ENCODE measurements around the gene SLC25A12. TPM values are rescaled to one million over a fixed set of nuclear protein-coding genes. Genes with fewer than 3 reads are reported as not detected.

The SLC25A12 gene
- total and polyA plus RNA-seq, 9 of the 15 experiments (the other 6 are each of a cell fraction or from before 2014, with no cell fraction given): 13.5 to 36.5 (median 21.7) TPM

DNA sequence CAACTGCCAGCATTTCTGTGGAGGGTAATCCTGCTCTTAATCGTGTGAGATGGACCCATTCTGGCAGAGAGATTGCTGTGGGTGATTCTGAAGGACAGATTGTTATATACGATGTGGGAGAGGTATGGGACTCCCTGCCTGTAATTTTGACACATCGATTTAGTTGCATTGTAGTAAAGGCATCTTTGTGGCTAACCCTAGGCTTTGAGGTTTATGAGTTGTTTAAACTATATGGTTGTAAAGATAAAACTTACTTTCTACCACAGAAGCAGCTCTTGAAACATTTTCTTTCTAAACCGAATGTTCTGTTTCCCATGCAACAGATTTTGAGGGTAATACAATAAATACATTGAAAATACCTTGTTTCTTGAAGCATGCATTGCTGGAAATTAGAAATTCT, 148.2 kb downstream of the SLC25A12 start:
- Histone ChIP-seq H3K27me3 (ENCODE audit: control insufficient read depth in 2 of 2, insufficient read depth in 2 of 2, low read length in 2 of 2) (no peaks in the 10 kb centered on the region), H3K4me3 (no peak overlapping the region), H3K9ac (ENCODE audit: insufficient read depth in 1 of 2, low read depth in 2 of 2, low read length in 2 of 2) (no peak overlapping the region), H3K9me1 (ENCODE audit: control insufficient read depth, insufficient read depth, low read length) (no peaks in the 10 kb centered on the region), H3K4me1 (replicated peaks in 1 of 2; ENCODE audit: control insufficient read depth in 2 of 2, insufficient read depth in 2 of 2, low read length in 2 of 2) (no peaks in the 10 kb centered on the region), H3K27ac (ENCODE audit: extremely low read depth, low read depth, low read length) (no peak overlapping the region), H3K4me2 (ENCODE audit: insufficient read depth, low read length) (no peak overlapping the region), H4K20me1 (replicated peaks; ENCODE audit: control insufficient read depth, insufficient read depth, low read length) (no peaks in the 10 kb centered on the region), H2AFZ (ENCODE audit: low read depth, low read length) (no peak overlapping the region), H3K79me2 (ENCODE audit: control insufficient read depth, insufficient read depth, low read length) (no peaks in the 10 kb centered on the region), H3K36me3 (ENCODE audit: control insufficient read depth, insufficient read depth, low read length) (peaks cover 77% of the 10 kb centered on the region), H3K9me3 (replicated peaks; ENCODE audit: control insufficient read depth, insufficient read depth, low read depth, low read length) (no peaks in the 10 kb centered on the region)
- BruUV-seq (replicated peaks): no TSS peak
- FAIRE-seq: no peak
- ChIA-PET POLR2A (no interaction called here), CTCF (ENCODE audit: low intra/inter-chr PET ratio) (interaction anchor here (0.5 kb wide), 1 partner anchor 57 kb away, joined by 3 read pairs; no protein-coding TSS in a partner anchor)
- no peak for DNase-seq (ENCODE audit: extremely low read depth in 1 of 4, low spot score in 3 of 4)
- in situ Hi-C loops (cut with MboI): no loop called here
- intact Hi-C loops (cut with micrococcal nuclease): no loop called here
- no peak for ATAC-seq
- 84% methylated on average over 4 of the region's 4 CpGs for WGBS (ENCODE audit: insufficient coverage, low coverage, missing lambda C conversion rate)
- no peak for TF ChIP-seq MYBL2 (IDR thresholded peaks at IDR 0.05; ENCODE audit: low read depth)
- no peak for TF ChIP-seq MYBL2 (CRISPR knock-in tag; IDR thresholded peaks at IDR 0.05; ENCODE audit: borderline replicate concordance)
- TF ChIP-seq HDAC2 (IDR thresholded peaks at IDR 0.05): no peak
- no peak for TF ChIP-seq CBX1 (IDR thresholded peaks at IDR 0.05; ENCODE audit: low read depth)
- TF ChIP-seq ARID2 (IDR thresholded peaks at IDR 0.05): no peak
- TF ChIP-seq ZBTB17 (CRISPR knock-in tag; IDR thresholded peaks at IDR 0.05): no peak
- TF ChIP-seq SMAD4 (CRISPR knock-in tag; conservative IDR thresholded peaks at IDR 0.05): no peak
- TF ChIP-seq ATF1 (CRISPR knock-in tag; IDR thresholded peaks at IDR 0.05): no peak
- no peak for TF ChIP-seq ATF1 (tag; IDR thresholded peaks at IDR 0.05)
- no peak for TF ChIP-seq WHSC1 (IDR thresholded peaks at IDR 0.05; ENCODE audit: low read length)
- no peak for TF ChIP-seq ASH1L (IDR thresholded peaks at IDR 0.05; ENCODE audit: borderline replicate concordance, low read depth, partially characterized antibody)
- no peak for TF ChIP-seq DIDO1 (tag; IDR thresholded peaks at IDR 0.05; ENCODE audit: low read depth)
- TF ChIP-seq TCF7 (IDR thresholded peaks at IDR 0.05; ENCODE audit: borderline replicate concordance): no peak
- TF ChIP-seq KAT2B (IDR thresholded peaks at IDR 0.05; ENCODE audit: low read depth, low read length): no peak
- no peak for TF ChIP-seq MTA1 (IDR thresholded peaks at IDR 0.05; ENCODE audit: borderline replicate concordance)
- no peak for TF ChIP-seq KLF10 (CRISPR knock-in tag; IDR thresholded peaks at IDR 0.05)
- TF ChIP-seq, protein P1, sequence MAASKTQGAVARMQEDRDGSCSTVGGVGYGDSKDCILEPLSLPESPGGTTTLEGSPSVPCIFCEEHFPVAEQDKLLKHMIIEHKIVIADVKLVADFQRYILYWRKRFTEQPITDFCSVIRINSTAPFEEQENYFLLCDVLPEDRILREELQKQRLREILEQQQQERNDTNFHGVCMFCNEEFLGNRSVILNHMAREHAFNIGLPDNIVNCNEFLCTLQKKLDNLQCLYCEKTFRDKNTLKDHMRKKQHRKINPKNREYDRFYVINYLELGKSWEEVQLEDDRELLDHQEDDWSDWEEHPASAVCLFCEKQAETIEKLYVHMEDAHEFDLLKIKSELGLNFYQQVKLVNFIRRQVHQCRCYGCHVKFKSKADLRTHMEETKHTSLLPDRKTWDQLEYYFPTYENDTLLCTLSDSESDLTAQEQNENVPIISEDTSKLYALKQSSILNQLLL (CRISPR knock-in tag; IDR thresholded peaks at IDR 0.05; ENCODE audit: borderline replicate concordance): no peak
- no peak for TF ChIP-seq HNRNPLL (IDR thresholded peaks at IDR 0.05; ENCODE audit: low read depth, low read length, poor library complexity, severe bottlenecking)
- TF ChIP-seq, protein P2, sequence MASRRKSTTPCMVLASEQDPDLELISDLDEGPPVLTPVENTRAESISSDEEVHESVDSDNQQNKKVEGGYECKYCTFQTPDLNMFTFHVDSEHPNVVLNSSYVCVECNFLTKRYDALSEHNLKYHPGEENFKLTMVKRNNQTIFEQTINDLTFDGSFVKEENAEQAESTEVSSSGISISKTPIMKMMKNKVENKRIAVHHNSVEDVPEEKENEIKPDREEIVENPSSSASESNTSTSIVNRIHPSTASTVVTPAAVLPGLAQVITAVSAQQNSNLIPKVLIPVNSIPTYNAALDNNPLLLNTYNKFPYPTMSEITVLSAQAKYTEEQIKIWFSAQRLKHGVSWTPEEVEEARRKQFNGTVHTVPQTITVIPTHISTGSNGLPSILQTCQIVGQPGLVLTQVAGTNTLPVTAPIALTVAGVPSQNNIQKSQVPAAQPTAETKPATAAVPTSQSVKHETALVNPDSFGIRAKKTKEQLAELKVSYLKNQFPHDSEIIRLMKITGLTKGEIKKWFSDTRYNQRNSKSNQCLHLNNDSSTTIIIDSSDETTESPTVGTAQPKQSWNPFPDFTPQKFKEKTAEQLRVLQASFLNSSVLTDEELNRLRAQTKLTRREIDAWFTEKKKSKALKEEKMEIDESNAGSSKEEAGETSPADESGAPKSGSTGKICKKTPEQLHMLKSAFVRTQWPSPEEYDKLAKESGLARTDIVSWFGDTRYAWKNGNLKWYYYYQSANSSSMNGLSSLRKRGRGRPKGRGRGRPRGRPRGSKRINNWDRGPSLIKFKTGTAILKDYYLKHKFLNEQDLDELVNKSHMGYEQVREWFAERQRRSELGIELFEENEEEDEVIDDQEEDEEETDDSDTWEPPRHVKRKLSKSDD (conservative IDR thresholded peaks at IDR 0.05; ENCODE audit: low read length): no peak
- TF ChIP-seq, protein P3, sequence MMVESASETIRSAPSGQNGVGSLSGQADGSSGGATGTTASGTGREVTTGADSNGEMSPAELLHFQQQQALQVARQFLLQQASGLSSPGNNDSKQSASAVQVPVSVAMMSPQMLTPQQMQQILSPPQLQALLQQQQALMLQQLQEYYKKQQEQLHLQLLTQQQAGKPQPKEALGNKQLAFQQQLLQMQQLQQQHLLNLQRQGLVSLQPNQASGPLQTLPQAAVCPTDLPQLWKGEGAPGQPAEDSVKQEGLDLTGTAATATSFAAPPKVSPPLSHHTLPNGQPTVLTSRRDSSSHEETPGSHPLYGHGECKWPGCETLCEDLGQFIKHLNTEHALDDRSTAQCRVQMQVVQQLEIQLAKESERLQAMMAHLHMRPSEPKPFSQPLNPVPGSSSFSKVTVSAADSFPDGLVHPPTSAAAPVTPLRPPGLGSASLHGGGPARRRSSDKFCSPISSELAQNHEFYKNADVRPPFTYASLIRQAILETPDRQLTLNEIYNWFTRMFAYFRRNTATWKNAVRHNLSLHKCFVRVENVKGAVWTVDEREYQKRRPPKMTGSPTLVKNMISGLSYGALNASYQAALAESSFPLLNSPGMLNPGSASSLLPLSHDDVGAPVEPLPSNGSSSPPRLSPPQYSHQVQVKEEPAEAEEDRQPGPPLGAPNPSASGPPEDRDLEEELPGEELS (CRISPR knock-in tag; IDR thresholded peaks at IDR 0.05; ENCODE audit: borderline replicate concordance): no peak
- TF ChIP-seq ZNF583 (CRISPR knock-in tag; IDR thresholded peaks at IDR 0.05): no peak

Data from K562 (cell line).